H9 (cell line): Measurements from ENCODE around the gene TMTC3. TPM values are rescaled to one million over a fixed set of nuclear protein-coding genes. Genes with fewer than 3 reads are reported as not detected.

Experiments
- DNase-seq: peaks from one replicate; pipeline ENCODE4 v3.0.0-alpha.2; 2017
- H2AFZ ChIP-seq: one replicate; pipeline ENCODE4 v1.6.1; 2013; ENCODE audit warnings: mild to moderate bottlenecking, low read length, control low read depth, moderate library complexity
- H2AK5ac ChIP-seq: 2 replicates; pipeline ENCODE4 v1.6.1; 2013; ENCODE audit warnings: low read length, control low read depth, mixed read lengths; ENCODE audit not compliant: insufficient read length
- H2BK120ac ChIP-seq: one replicate; pipeline ENCODE4 v1.6.1; 2013; ENCODE audit warnings: low read depth, mild to moderate bottlenecking, low read length, control low read depth, inconsistent platforms; ENCODE audit not compliant: poor library complexity, severe bottlenecking
- H2BK12ac ChIP-seq: 2 replicates; pipeline ENCODE4 v1.6.1; 2013; ENCODE audit warnings: low read length, control low read depth, mixed read lengths, low read depth; ENCODE audit not compliant: insufficient read length
- H2BK15ac ChIP-seq: 2 replicates; pipeline ENCODE4 v1.6.1; 2013; ENCODE audit warnings: low read depth, low read length, control low read depth
- H2BK20ac ChIP-seq: one replicate; pipeline ENCODE4 v1.6.1; 2013; ENCODE audit warnings: low read depth, mild to moderate bottlenecking, low read length, control low read depth, inconsistent platforms; ENCODE audit not compliant: poor library complexity, severe bottlenecking
- H2BK5ac ChIP-seq: 2 replicates; pipeline ENCODE4 v1.6.1; 2013; ENCODE audit warnings: low read length, control low read depth, mixed read lengths; ENCODE audit not compliant: insufficient read length
- H3K14ac ChIP-seq: 2 replicates; pipeline ENCODE4 v1.6.1; 2013; ENCODE audit warnings: low read length, control low read depth; ENCODE audit not compliant: insufficient read depth
- H3K18ac ChIP-seq: 2 replicates; pipeline ENCODE4 v1.6.1; 2013; ENCODE audit warnings: low read depth, mild to moderate bottlenecking, mixed read lengths, low read length, control low read depth; ENCODE audit not compliant: insufficient read length
- H3K23ac ChIP-seq: 2 replicates; pipeline ENCODE4 v1.6.1; 2013; ENCODE audit warnings: low read length, control low read depth, mixed read lengths, low read depth; ENCODE audit not compliant: insufficient read length
- H3K23me2 ChIP-seq: 2 replicates; pipeline ENCODE4 v1.6.1; 2013; ENCODE audit warnings: low read depth, mild to moderate bottlenecking, mixed read lengths, low read length, control low read depth; ENCODE audit not compliant: insufficient read length, poor library complexity, severe bottlenecking
- H3K27ac ChIP-seq: 2 replicates; pipeline ENCODE4 v1.5.1; 2013; ENCODE audit warnings: low read length, control low read depth, mixed read lengths, low read depth; ENCODE audit not compliant: insufficient read length
- H3K27me3 ChIP-seq: 2 replicates; pipeline ENCODE4 v1.6.1; 2013; ENCODE audit warnings: low read length, control low read depth, inconsistent platforms; ENCODE audit not compliant: insufficient read depth
- H3K4ac ChIP-seq: 2 replicates; pipeline ENCODE4 v1.6.1; 2013; ENCODE audit warnings: low read depth, mild to moderate bottlenecking, control low read depth, inconsistent platforms, low read length, moderate library complexity
- H3K4me1 ChIP-seq: 2 replicates; pipeline ENCODE4 v1.6.1; 2013; ENCODE audit warnings: low read length, control low read depth, inconsistent platforms; ENCODE audit not compliant: insufficient read depth
- H3K4me2 ChIP-seq: 2 replicates; pipeline ENCODE4 v1.6.1; 2013; ENCODE audit warnings: low read length, control low read depth, mixed read lengths; ENCODE audit not compliant: insufficient read length, insufficient read depth
- H3K56ac ChIP-seq: 2 replicates; pipeline ENCODE4 v1.6.1; 2013; ENCODE audit warnings: low read depth, mild to moderate bottlenecking, mixed read lengths, low read length, control low read depth; ENCODE audit not compliant: insufficient read length
- H3K79me1 ChIP-seq: 2 replicates; pipeline ENCODE4 v1.6.1; 2013; ENCODE audit warnings: low read depth, mild to moderate bottlenecking, moderate library complexity, low read length, control low read depth, inconsistent platforms; ENCODE audit not compliant: insufficient read depth, poor library complexity, severe bottlenecking
- H3K79me2 ChIP-seq: 2 replicates; pipeline ENCODE4 v1.6.1; 2013; ENCODE audit warnings: low read length, control low read depth, inconsistent platforms; ENCODE audit not compliant: insufficient read depth
- H3K9ac ChIP-seq: 2 replicates; pipeline ENCODE4 v1.6.1; 2013; ENCODE audit warnings: low read length, control low read depth, mixed read lengths; ENCODE audit not compliant: insufficient read length; ENCODE audit errors: extremely low read depth
- H3K9me3 ChIP-seq: one replicate; pipeline ENCODE4 v1.6.1; 2013; ENCODE audit warnings: low read depth, low read length, inconsistent platforms; ENCODE audit not compliant: control insufficient read depth
- H3T11ph ChIP-seq: one replicate; pipeline ENCODE4 v1.6.1; 2013; ENCODE audit warnings: mild to moderate bottlenecking, low read length, control low read depth, inconsistent platforms
- H4K20me1 ChIP-seq: one replicate; pipeline ENCODE4 v1.6.1; 2013; ENCODE audit not compliant: control insufficient read depth, insufficient read length, insufficient read depth
- H4K5ac ChIP-seq: 2 replicates; pipeline ENCODE4 v1.6.1; 2013; ENCODE audit warnings: low read depth, mild to moderate bottlenecking, mixed read lengths, low read length, control low read depth; ENCODE audit not compliant: insufficient read length
- H4K8ac ChIP-seq: replicated peaks from 2 replicates; pipeline ENCODE4 v1.6.1; 2013; ENCODE audit warnings: low read length, control low read depth, mixed read lengths, low read depth; ENCODE audit not compliant: insufficient read length
- H4K91ac ChIP-seq: 2 replicates; pipeline ENCODE4 v1.6.1; 2013; ENCODE audit warnings: low read depth, mild to moderate bottlenecking, moderate library complexity, mixed read lengths, low read length, control low read depth; ENCODE audit not compliant: insufficient read length
- H3K27ac Mint-ChIP-seq, 3 experiments: 2 replicates in 2 of 3; 3 replicates in 1 of 3; pipeline ENCODE4 v1.8.0; 2020 to 2021; ENCODE audit warnings: mixed read lengths in 3 of 3, mild to moderate bottlenecking in 1 of 3, moderate library complexity in 1 of 3
- H3K27me3 Mint-ChIP-seq: 2 replicates; pipeline ENCODE4 v1.8.0; 2021; ENCODE audit warnings: low read depth, mild to moderate bottlenecking, moderate library complexity, mixed read lengths
- H3K36me3 Mint-ChIP-seq, 3 experiments: 2 replicates in 2 of 3; 3 replicates in 1 of 3; pipeline ENCODE4 v1.8.0; 2020 to 2021; ENCODE audit warnings: low read depth in 3 of 3, mixed read lengths in 3 of 3; ENCODE audit not compliant: insufficient read depth in 1 of 3
- H3K4me1 Mint-ChIP-seq, 2 experiments: 2 replicates each; pipeline ENCODE4 v1.8.0; 2020; ENCODE audit warnings: mixed read lengths in 2 of 2
- H3K4me3 Mint-ChIP-seq, 2 experiments: 2 replicates in 1 of 2; 3 replicates in 1 of 2; pipeline ENCODE4 v1.8.0; 2020 to 2021; ENCODE audit warnings: mild to moderate bottlenecking in 2 of 2, mixed read lengths in 2 of 2, moderate library complexity in 1 of 2
- H3K9me3 Mint-ChIP-seq, 2 experiments: 2 replicates in 1 of 2; 3 replicates in 1 of 2; pipeline ENCODE4 v1.8.0; 2020; ENCODE audit warnings: mild to moderate bottlenecking in 2 of 2, mixed read lengths in 2 of 2, moderate library complexity in 1 of 2
- whole genome bisulfite sequencing: extraction: QIAGEN DNeasy Blood & Tissue Kit; methylation state at CpG from one replicate; pipeline ENCODE4 v1.1.7; 2013; ENCODE audit warnings: missing lambda C conversion rate, low lambda C conversion rate, mixed read lengths; ENCODE audit not compliant: insufficient read length; ENCODE audit errors: extremely low coverage; 5-methylcytosine and 5-hydroxymethylcytosine counted together
- total RNA-seq: library from RNA; stranded (reverse); gene quantifications from 2 replicates; pipeline ENCODE4 v1.2.1, GENCODE V29; 2021
- TF ChIP-seq, protein P1 (sequence below): fragments of 200-600 bp; sonication (generic); conservative IDR thresholded peaks from 3 replicates; pipeline ENCODE4 v1.8.0; 2021; ENCODE audit warnings: antibody characterized with exemption, mild to moderate bottlenecking

TMTC3 gene
- total RNA-seq, 1 experiment from 2014 or later: 37.7 TPM

- H3K4me2 ChIP-seq: no peak overlapping the region
Observed at GRCh38 chr12:88243982-88244381, 101.9 kb downstream of the TMTC3 start.

More at GRCh38 chr12:88243982-88244381, 101.9 kb downstream of the TMTC3 start:
- no peak overlapping the region for H3K23ac ChIP-seq
- no peak overlapping the region for H3K4ac ChIP-seq
- Mint-ChIP-seq H3K27ac (no peak overlapping the region), H3K27me3 (no peaks in the 10 kb centered on the region), H3K9me3 (peaks cover 4% of the 10 kb centered on the region in 2 experiments; a peak in 4 of 5 replicates), H3K4me3 (no peak overlapping the region), H3K36me3 (peaks cover 0 to 4% (median 0%) of the 10 kb centered on the region in 3 experiments; a peak in 3 of 7 replicates), H3K4me1 (peaks cover 10 to 11% of the 10 kb centered on the region in 2 experiments)
- H4K20me1 ChIP-seq: no peaks in the 10 kb centered on the region
- H2BK120ac ChIP-seq: no peak overlapping the region
- no peak overlapping the region for H2AK5ac ChIP-seq
- H3K4me1 ChIP-seq: no peaks in the 10 kb centered on the region; the same call in 1 of the 2 replicates
- H3K27ac ChIP-seq: no peak overlapping the region
- H4K8ac ChIP-seq: no peak overlapping the region
- no peak overlapping the region for H3K9ac ChIP-seq
- no peak overlapping the region for H2BK15ac ChIP-seq
- no peak overlapping the region for H2BK20ac ChIP-seq
- no peak overlapping the region for H2AFZ ChIP-seq
- H3K27me3 ChIP-seq: no peaks in the 10 kb centered on the region
- no peak overlapping the region for H3K18ac ChIP-seq
- no peak overlapping the region for H2BK5ac ChIP-seq
- H3K56ac ChIP-seq: no peak overlapping the region
- H3K79me2 ChIP-seq: no peaks in the 10 kb centered on the region
- DNase-seq: no peak
- no peaks in the 10 kb centered on the region for H3K23me2 ChIP-seq
- H3T11ph ChIP-seq: no peak overlapping the region
- no peaks in the 10 kb centered on the region for H3K9me3 ChIP-seq
- H2BK12ac ChIP-seq: no peak overlapping the region
- no peak overlapping the region for H4K91ac ChIP-seq
- no CpG with 5 or more reads among the region's 4 CpGs for WGBS
- H4K5ac ChIP-seq: no peak overlapping the region
- TF ChIP-seq, protein P1, sequence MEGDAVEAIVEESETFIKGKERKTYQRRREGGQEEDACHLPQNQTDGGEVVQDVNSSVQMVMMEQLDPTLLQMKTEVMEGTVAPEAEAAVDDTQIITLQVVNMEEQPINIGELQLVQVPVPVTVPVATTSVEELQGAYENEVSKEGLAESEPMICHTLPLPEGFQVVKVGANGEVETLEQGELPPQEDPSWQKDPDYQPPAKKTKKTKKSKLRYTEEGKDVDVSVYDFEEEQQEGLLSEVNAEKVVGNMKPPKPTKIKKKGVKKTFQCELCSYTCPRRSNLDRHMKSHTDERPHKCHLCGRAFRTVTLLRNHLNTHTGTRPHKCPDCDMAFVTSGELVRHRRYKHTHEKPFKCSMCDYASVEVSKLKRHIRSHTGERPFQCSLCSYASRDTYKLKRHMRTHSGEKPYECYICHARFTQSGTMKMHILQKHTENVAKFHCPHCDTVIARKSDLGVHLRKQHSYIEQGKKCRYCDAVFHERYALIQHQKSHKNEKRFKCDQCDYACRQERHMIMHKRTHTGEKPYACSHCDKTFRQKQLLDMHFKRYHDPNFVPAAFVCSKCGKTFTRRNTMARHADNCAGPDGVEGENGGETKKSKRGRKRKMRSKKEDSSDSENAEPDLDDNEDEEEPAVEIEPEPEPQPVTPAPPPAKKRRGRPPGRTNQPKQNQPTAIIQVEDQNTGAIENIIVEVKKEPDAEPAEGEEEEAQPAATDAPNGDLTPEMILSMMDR: no peak
- H3K14ac ChIP-seq: no peak overlapping the region
- no peaks in the 10 kb centered on the region for H3K79me1 ChIP-seq
